Liver (tissue), 9 donors: Measurements from ENCODE around the gene SPTLC2. TPM values are rescaled to one million over a fixed set of nuclear protein-coding genes. Genes with fewer than 3 reads are reported as not detected.

Experiments used
- DNase-seq: peaks from one replicate; pipeline ENCODE4 v3.0.0-alpha.2; 2017; ENCODE audit warnings: low spot score
- H3K27ac ChIP-seq, 2 donors: one replicate each; pipeline ENCODE4 v1.7.0; 2013; ENCODE audit warnings: inconsistent platforms in 2 of 2, low read length in 2 of 2, control low read depth in 1 of 2, low read depth in 1 of 2, mild to moderate bottlenecking in 1 of 2
- H3K27me3 ChIP-seq, 4 donors: one replicate each; pipeline versions ENCODE4 v1.6.1 to v1.7.0; 2013; ENCODE audit warnings: low read length in 3 of 4, inconsistent platforms in 1 of 4, mild to moderate bottlenecking in 1 of 4, moderate library complexity in 1 of 4; ENCODE audit not compliant: control insufficient read depth in 4 of 4, insufficient read depth in 4 of 4
- H3K36me3 ChIP-seq, 4 donors: one replicate each; pipeline versions ENCODE4 v1.6.1 to v1.7.0; 2013; ENCODE audit warnings: low read length in 3 of 4, mild to moderate bottlenecking in 3 of 4, low read depth in 1 of 4, moderate library complexity in 1 of 4; ENCODE audit not compliant: control insufficient read depth in 4 of 4, insufficient read depth in 3 of 4
- H3K4me1 ChIP-seq, 4 donors: one replicate each; pipeline versions ENCODE4 v1.6.1 to v1.7.0; 2013; ENCODE audit warnings: low read length in 3 of 4, mild to moderate bottlenecking in 3 of 4, moderate library complexity in 1 of 4; ENCODE audit not compliant: control insufficient read depth in 4 of 4, insufficient read depth in 4 of 4
- H3K4me3 ChIP-seq, 3 donors: one replicate each; pipeline versions ENCODE4 v1.6.1 to v1.7.0; 2013; ENCODE audit warnings: low read length in 3 of 3, control low read depth in 1 of 3, low read depth in 1 of 3, mild to moderate bottlenecking in 1 of 3
- H3K9ac ChIP-seq, 2 donors: one replicate each; pipeline ENCODE4 v1.7.0; 2013; ENCODE audit warnings: low read length in 2 of 2, mild to moderate bottlenecking in 2 of 2, moderate library complexity in 2 of 2, control low read depth in 1 of 2, low read depth in 1 of 2
- H3K9me3 ChIP-seq, 4 donors: one replicate each; pipeline versions ENCODE4 v1.6.1 to v1.7.0; 2013; ENCODE audit warnings: low read length in 3 of 4; ENCODE audit not compliant: control insufficient read depth in 4 of 4
- ATF3 ChIP-seq: IDR thresholded peaks from 2 replicates; pipeline ENCODE4 v1.6.1; 2016; ENCODE audit warnings: antibody characterized with exemption
- CTCF ChIP-seq: fragments of 150-350 bp; IDR thresholded peaks from 2 replicates; pipeline ENCODE4 v1.5.1; 2017; ENCODE audit warnings: improper control_type of control experiment, low read depth, low read length; ENCODE audit not compliant: missing input control
- EGR1 ChIP-seq, 2 donors: IDR thresholded peaks; 2 replicates each; pipeline ENCODE4 v1.6.1; 2016 to 2018; ENCODE audit warnings: antibody characterized with exemption in 2 of 2, low read depth in 2 of 2
- FOXA1 ChIP-seq: IDR thresholded peaks from 2 replicates; pipeline ENCODE4 v1.6.1; 2016; ENCODE audit warnings: antibody characterized with exemption
- FOXA2 ChIP-seq: IDR thresholded peaks from 2 replicates; pipeline ENCODE4 v1.6.1; 2016; ENCODE audit warnings: antibody characterized with exemption
- GABPA ChIP-seq, 2 donors: IDR thresholded peaks in 1 of 2; conservative IDR thresholded peaks in 1 of 2; 2 replicates each; pipeline ENCODE4 v1.6.1; 2016; ENCODE audit warnings: antibody characterized with exemption in 2 of 2, mild to moderate bottlenecking in 1 of 2, moderate library complexity in 1 of 2
- HNF4A ChIP-seq, 2 donors: conservative IDR thresholded peaks; 2 replicates each; pipeline ENCODE4 v1.6.1; 2016; ENCODE audit warnings: antibody characterized with exemption in 2 of 2, mild to moderate bottlenecking in 2 of 2
- HNF4G ChIP-seq: IDR thresholded peaks from 2 replicates; pipeline ENCODE4 v1.6.1; 2016; ENCODE audit warnings: antibody characterized with exemption
- JUND ChIP-seq, 2 donors: IDR thresholded peaks; 2 replicates each; pipeline ENCODE4 v1.6.1; 2016; ENCODE audit warnings: antibody characterized with exemption in 2 of 2
- NR2F2 ChIP-seq: IDR thresholded peaks from 2 replicates; pipeline ENCODE4 v1.6.1; 2016; ENCODE audit warnings: antibody characterized with exemption
- RAD21 ChIP-seq, 2 donors: IDR thresholded peaks; 2 replicates each; pipeline ENCODE4 v1.6.1; 2016; ENCODE audit warnings: antibody characterized with exemption in 2 of 2, mild to moderate bottlenecking in 2 of 2
- REST ChIP-seq: IDR thresholded peaks from 2 replicates; pipeline ENCODE4 v1.6.1; 2016; ENCODE audit warnings: antibody characterized with exemption, mild to moderate bottlenecking
- RXRA ChIP-seq, 2 donors: IDR thresholded peaks; 2 replicates each; pipeline ENCODE4 v1.6.1; 2017 to 2018; ENCODE audit warnings: antibody characterized with exemption in 2 of 2, mild to moderate bottlenecking in 1 of 2
- SP1 ChIP-seq: IDR thresholded peaks from 2 replicates; pipeline ENCODE4 v1.6.1; 2018; ENCODE audit warnings: antibody characterized with exemption, mild to moderate bottlenecking
- TAF1 ChIP-seq: conservative IDR thresholded peaks from 2 replicates; pipeline ENCODE4 v1.6.1; 2016; ENCODE audit warnings: antibody characterized with exemption, mild to moderate bottlenecking
- YY1 ChIP-seq: IDR thresholded peaks from 2 replicates; pipeline ENCODE4 v1.6.1; 2016; ENCODE audit warnings: antibody characterized with exemption, mild to moderate bottlenecking
- WGBS: extraction: QIAGEN DNeasy Blood & Tissue Kit; methylation state at CpG from one replicate; pipeline ENCODE4 v1.1.7; 2013; 5-methylcytosine and 5-hydroxymethylcytosine counted together
- polyA plus RNA-seq, 2 donors: library from polyadenylated mRNA; stranded (reverse) in 1 of 2; unstranded in 1 of 2; fragments of 200-250 nt in 1 of 2; fragments of >200 nt in 1 of 2; fragmentation: Nextera tagmentation in 1 of 2; extraction: Ambion mirVana in 1 of 2; gene quantifications; one replicate each; pipeline versions ENCODE4 v1.2.1 to v1.2.3, GENCODE V29; 2013 to 2015
- total RNA-seq, 2 donors: library from RNA; depleted of rRNA; stranded (reverse); fragments of >200 nt; gene quantifications; one replicate each; pipeline ENCODE4 v1.2.3, GENCODE V29; 2014
- TF ChIP-seq, protein P1 (sequence below): IDR thresholded peaks from 2 replicates; pipeline ENCODE4 v1.6.1; 2016; ENCODE audit warnings: antibody characterized with exemption
- TF ChIP-seq, protein P2 (sequence below): IDR thresholded peaks from 2 replicates; pipeline ENCODE4 v1.6.1; 2016; ENCODE audit warnings: antibody characterized with exemption
- donor health status: healthy.
- donor health status: healthy.
- donor health status: healthy.
- donor health status: healthy.
- donor health status: healthy.

The SPTLC2 gene
- total and polyA plus RNA-seq, 4 donors, result 3.9 to 19.2 (median 9.9) TPM

DNA sequence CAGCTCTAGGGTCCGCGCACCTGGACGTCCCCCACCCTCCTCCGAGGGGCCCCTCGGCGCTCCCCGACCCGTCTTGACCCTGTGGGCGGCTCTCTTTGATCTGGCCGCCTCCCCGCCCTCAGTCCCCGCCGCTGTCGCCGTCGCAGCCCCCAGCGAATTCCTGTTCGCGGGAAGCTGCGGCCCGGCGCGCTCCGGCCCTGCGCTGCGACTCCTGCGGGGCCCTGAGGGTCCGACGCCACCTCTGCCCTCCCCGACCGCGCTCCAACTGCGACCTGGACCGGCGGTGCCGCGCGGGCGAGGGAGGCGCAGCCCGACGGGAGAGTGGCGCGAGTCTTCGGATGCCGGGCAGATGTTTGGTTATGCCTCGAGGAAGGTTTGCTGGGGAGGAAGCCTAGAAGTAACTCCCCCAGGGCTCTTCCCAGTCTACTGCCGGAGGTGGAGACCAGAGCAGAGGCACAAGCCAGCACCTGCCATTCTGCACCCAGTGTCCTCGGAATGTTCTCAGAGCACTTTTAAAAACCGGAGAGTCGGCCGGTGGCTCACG is 117.4 kb downstream of the SPTLC2 start:
- H3K4me1 ChIP-seq, result peaks cover 7 to 15% (median 14%) of the 10 kb centered on the region in 4 donors
- TF ChIP-seq, protein P1, sequence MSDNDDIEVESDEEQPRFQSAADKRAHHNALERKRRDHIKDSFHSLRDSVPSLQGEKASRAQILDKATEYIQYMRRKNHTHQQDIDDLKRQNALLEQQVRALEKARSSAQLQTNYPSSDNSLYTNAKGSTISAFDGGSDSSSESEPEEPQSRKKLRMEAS, result no peak
- no peak for TF ChIP-seq CTCF
- no peak for TF ChIP-seq GABPA (IDR thresholded peaks at IDR 0.05 in 1 of 2, conservative IDR thresholded peaks at IDR 0.05 in 1 of 2)
- TF ChIP-seq HNF4G, result no peak
- TF ChIP-seq SP1, result no peak
- DNase-seq, result no peak
- H3K9me3 ChIP-seq, result peaks cover 0 to 4% (median 0%) of the 10 kb centered on the region in 4 donors
- no peak overlapping the region for H3K9ac ChIP-seq
- H3K27ac ChIP-seq, result no peak overlapping the region
- H3K36me3 ChIP-seq, result no peaks in the 10 kb centered on the region
- WGBS, result 5% methylated on average over 53 of the region's 53 CpGs
- peak overlapping the region in 1 of 3 donors; percentile 61 for H3K4me3 ChIP-seq
- peaks cover 2 to 17% (median 5%) of the 10 kb centered on the region in 4 donors for H3K27me3 ChIP-seq

DNA sequence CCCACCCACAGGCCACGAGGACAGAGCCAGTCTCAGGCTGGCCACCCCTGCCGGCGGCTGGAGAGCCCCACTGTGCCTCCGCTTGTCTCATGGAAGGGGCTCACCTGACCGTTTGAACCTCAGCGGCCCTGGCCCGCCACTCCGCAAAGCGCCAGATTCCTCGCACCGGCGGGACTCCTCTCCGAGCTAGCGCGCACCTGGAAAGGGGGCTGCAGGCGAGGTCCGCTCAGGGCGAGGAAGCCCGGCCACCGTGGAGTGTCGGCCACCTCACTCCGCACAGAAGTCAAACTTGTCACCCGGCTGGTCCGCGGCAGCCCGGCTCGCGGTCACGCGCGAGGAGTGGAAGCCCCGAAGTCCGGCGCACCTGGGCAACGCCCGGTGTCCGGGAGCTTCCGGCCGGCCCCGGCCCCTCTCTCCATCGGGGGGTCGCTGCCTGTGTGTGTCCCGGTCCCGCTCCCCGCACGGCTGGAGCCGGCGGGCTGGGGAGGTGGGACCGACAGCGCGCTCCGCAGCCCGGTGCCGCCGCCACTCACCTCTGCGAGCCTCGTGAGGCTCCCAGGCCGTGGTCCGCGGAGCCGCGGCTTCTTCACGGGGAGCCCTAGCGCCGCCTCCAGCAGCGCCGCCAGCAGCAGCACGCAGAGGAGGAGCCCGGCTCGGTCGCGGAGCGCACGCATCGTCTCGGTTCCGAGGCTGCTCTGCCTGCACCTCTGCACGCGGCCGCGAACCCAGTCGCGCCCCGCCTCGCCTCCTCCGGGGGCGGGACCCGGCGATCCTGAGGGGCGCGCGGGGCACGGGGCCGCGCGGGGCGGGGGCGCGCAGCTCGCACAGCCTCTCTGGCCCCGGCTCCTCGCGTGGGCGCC is 118.1 kb downstream of the SPTLC2 start, which contains the start of gene ISM2:
ISM2 (minus strand) TSS at position 697 of the 860 bp plus-strand sequence; CDS start at position 674, 23 bp downstream.
- H3K36me3 ChIP-seq, result no peaks in the 10 kb centered on the region
- H3K4me3 ChIP-seq, result peak within 1 kb of the TSS in 2 of 3 donors; percentile 31 to 61
- H3K4me1 ChIP-seq, result peaks cover 7 to 15% (median 14%) of the 10 kb centered on the region in 4 donors
- H3K27ac ChIP-seq, result no peak within 1 kb of the TSS
- no peak for TF ChIP-seq CTCF
- TF ChIP-seq EGR1 (IDR thresholded peaks at IDR 0.05; ENCODE audit: low read depth in 2 of 2), result no peak
- TF ChIP-seq RAD21 (IDR thresholded peaks at IDR 0.05), result no peak
- TF ChIP-seq, protein P2, sequence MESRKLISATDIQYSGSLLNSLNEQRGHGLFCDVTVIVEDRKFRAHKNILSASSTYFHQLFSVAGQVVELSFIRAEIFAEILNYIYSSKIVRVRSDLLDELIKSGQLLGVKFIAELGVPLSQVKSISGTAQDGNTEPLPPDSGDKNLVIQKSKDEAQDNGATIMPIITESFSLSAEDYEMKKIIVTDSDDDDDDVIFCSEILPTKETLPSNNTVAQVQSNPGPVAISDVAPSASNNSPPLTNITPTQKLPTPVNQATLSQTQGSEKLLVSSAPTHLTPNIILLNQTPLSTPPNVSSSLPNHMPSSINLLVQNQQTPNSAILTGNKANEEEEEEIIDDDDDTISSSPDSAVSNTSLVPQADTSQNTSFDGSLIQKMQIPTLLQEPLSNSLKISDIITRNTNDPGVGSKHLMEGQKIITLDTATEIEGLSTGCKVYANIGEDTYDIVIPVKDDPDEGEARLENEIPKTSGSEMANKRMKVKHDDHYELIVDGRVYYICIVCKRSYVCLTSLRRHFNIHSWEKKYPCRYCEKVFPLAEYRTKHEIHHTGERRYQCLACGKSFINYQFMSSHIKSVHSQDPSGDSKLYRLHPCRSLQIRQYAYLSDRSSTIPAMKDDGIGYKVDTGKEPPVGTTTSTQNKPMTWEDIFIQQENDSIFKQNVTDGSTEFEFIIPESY, result no peak
- no peak for TF ChIP-seq JUND (IDR thresholded peaks at IDR 0.05)
- TF ChIP-seq GABPA (IDR thresholded peaks at IDR 0.05 in 1 of 2, conservative IDR thresholded peaks at IDR 0.05 in 1 of 2), result no peak
- no peak for TF ChIP-seq RXRA (IDR thresholded peaks at IDR 0.05)
- TF ChIP-seq SP1, result no peak
- no peak for TF ChIP-seq HNF4A (conservative IDR thresholded peaks at IDR 0.05)
- no peak for TF ChIP-seq NR2F2
- no peak for TF ChIP-seq ATF3
- TF ChIP-seq YY1, result no peak
- no peak for TF ChIP-seq FOXA2
- no peak for TF ChIP-seq FOXA1
- TF ChIP-seq, protein P1, result no peak
- TF ChIP-seq HNF4G, result no peak
- TF ChIP-seq TAF1, result no peak
- TF ChIP-seq REST, result no peak
- DNase-seq, result no peak
- H3K9me3 ChIP-seq, result peaks cover 0 to 4% (median 0%) of the 10 kb centered on the region in 4 donors
- peaks cover 2 to 17% (median 5%) of the 10 kb centered on the region in 4 donors for H3K27me3 ChIP-seq
- 3% methylated on average over 104 of the region's 104 CpGs for WGBS
- H3K9ac ChIP-seq, result no peak within 1 kb of the TSS
